CD4-positive, alpha-beta T cell (primary cell): ENCODE data around the gene PAPOLA. TPM values are rescaled to one million over a fixed set of nuclear protein-coding genes. Genes with fewer than 3 reads are reported as not detected.
A peak's percentile ranks its signal among the peaks of the same experiment; 100 is the strongest.

Experiments
- ATAC-seq: fragments of 200-7000 bp; cut with Tn5 transposase; one replicate; pipeline ENCODE4 v1.10.0; 2022; ENCODE audit warnings: mild to moderate bottlenecking; ENCODE audit not compliant: poor library complexity
- CTCF ChIA-PET: fragments of 350-600 bp; sonication (Branson Sonifier 250); formaldehyde crosslinking; loops from one replicate; lab custom pipeline; 2021; ENCODE audit warnings: antibody characterized with exemption, inconsistent platforms; lab: Charles Lee
- POLR2A ChIA-PET: fragments of 350-600 bp; sonication (Branson Sonifier 250); formaldehyde crosslinking; loops from one replicate; lab custom pipeline; 2021; ENCODE audit warnings: antibody characterized with exemption, inconsistent platforms; lab: Charles Lee
- DNase-seq, 14 experiments: peaks; one replicate each; pipeline ENCODE4 v3.0.0-alpha.2; 2013 to 2020; ENCODE audit warnings: mixed read lengths in 2 of 14
- H3K27ac ChIP-seq, 2 donors: one replicate each; pipeline versions ENCODE4 v1.5.1 to v1.7.0; 2013; ENCODE audit warnings: low read length in 2 of 2, low read depth in 1 of 2, mild to moderate bottlenecking in 1 of 2
- H3K27me3 ChIP-seq, 2 experiments: 1 replicate in 1 of 2; 2 replicates in 1 of 2; pipeline versions ENCODE4 v1.6.1 to v1.7.0; 2013; ENCODE audit warnings: low read length in 2 of 2, control low read depth in 1 of 2, mild to moderate bottlenecking in 1 of 2, moderate library complexity in 1 of 2; ENCODE audit not compliant: insufficient read depth in 2 of 2, control insufficient read depth in 1 of 2
- H3K36me3 ChIP-seq: one replicate; pipeline ENCODE4 v1.6.1; 2013; ENCODE audit warnings: low read length, control low read depth; ENCODE audit not compliant: insufficient read depth
- H3K4me1 ChIP-seq: one replicate; pipeline ENCODE4 v1.6.1; 2013; ENCODE audit warnings: low read length, control low read depth; ENCODE audit not compliant: insufficient read depth
- H3K4me3 ChIP-seq: one replicate; pipeline ENCODE4 v1.5.1; 2013; ENCODE audit warnings: mild to moderate bottlenecking, low read length, moderate library complexity
- H3K9me3 ChIP-seq, 2 experiments: 1 replicate in 1 of 2; 2 replicates in 1 of 2; pipeline versions ENCODE4 v1.6.1 to v1.7.0; 2013; ENCODE audit warnings: low read length in 2 of 2, mild to moderate bottlenecking in 2 of 2, control low read depth in 1 of 2, moderate library complexity in 1 of 2; ENCODE audit not compliant: control insufficient read depth in 1 of 2, insufficient read depth in 1 of 2
- H3K27ac Mint-ChIP-seq: one replicate; pipeline ENCODE4 v1.8.0; 2020; ENCODE audit warnings: mixed read lengths
- H3K27me3 Mint-ChIP-seq: one replicate; pipeline ENCODE4 v1.8.0; 2021; ENCODE audit warnings: mixed read lengths
- H3K36me3 Mint-ChIP-seq: one replicate; pipeline ENCODE4 v1.8.0; 2021; ENCODE audit warnings: low read depth, mixed read lengths
- H3K4me1 Mint-ChIP-seq: one replicate; pipeline ENCODE4 v1.8.0; 2021; ENCODE audit warnings: low read depth, mixed read lengths
- H3K4me3 Mint-ChIP-seq: one replicate; pipeline ENCODE4 v1.8.0; 2020; ENCODE audit warnings: mild to moderate bottlenecking, mixed read lengths
- H3K9me3 Mint-ChIP-seq: one replicate; pipeline ENCODE4 v1.8.0; 2020; ENCODE audit warnings: mixed read lengths
- CTCF ChIP-seq: fragments of 200-600 bp; IDR thresholded peaks from one replicate; pipeline ENCODE4 v1.8.0; 2022; ENCODE audit warnings: antibody characterized with exemption, mild to moderate bottlenecking
- intact Hi-C, 2 experiments: fragments of 100-400 bp; cut with DNase I in 1 of 2; cut with micrococcal nuclease in 1 of 2; formaldehyde crosslinking; loops; one replicate each; pipeline versions ENCODE4 v1.15.1 to v1.9.0; 2023 to 2025; cut with DNase I, micrococcal nuclease
- total RNA-seq, 174 experiments: library from RNA in 2 of 174; stranded (reverse) in 2 of 174; gene quantifications; one replicate each; pipeline ENCODE4 v1.2.3 and lab custom pipeline; 2021 to 2026

PAPOLA gene
- total RNA-seq, 2 experiments from 2014 or later: 140 to 148 TPM

- intact Hi-C loops: no loop called here
- ATAC-seq (no peak), DNase-seq (no peak)
- Histone ChIP-seq H3K36me3 (no peaks in the 10 kb centered on the region), H3K4me1 (peaks cover 24% of the 10 kb centered on the region), H3K4me3 (no peak overlapping the region), H3K27ac (no peak overlapping the region), H3K27me3 (no peaks in the 10 kb centered on the region), H3K9me3 (no peaks in the 10 kb centered on the region)
- POLR2A ChIA-PET: no interaction called here
- Mint-ChIP-seq H3K27me3 (no peaks in the 10 kb centered on the region), H3K27ac (peak overlapping the region; percentile 51), H3K36me3 (peaks cover 2% of the 10 kb centered on the region), H3K4me1 (peaks cover 90% of the 10 kb centered on the region), H3K9me3 (no peaks in the 10 kb centered on the region), H3K4me3 (peak overlapping the region; percentile 14)
- TF ChIP-seq CTCF: no peak
- CTCF ChIA-PET: no interaction called here
Observed at GRCh38 chr14:96514694-96515093, 12.5 kb downstream of the PAPOLA start.

- TF ChIP-seq CTCF: no peak
- no peak overlapping the region for H3K4me3 Mint-ChIP-seq
- no peaks in the 10 kb centered on the region for H3K9me3 ChIP-seq
- no peak overlapping the region for H3K4me3 ChIP-seq
- ATAC-seq: no peak
- no peaks in the 10 kb centered on the region for H3K27me3 Mint-ChIP-seq
- H3K27ac ChIP-seq: no peak overlapping the region
- POLR2A ChIA-PET: interaction anchor here (1.4 kb wide), 1 partner anchor 13 kb away, joined by 4 read pairs; no protein-coding TSS in a partner anchor
- peaks cover 84% of the 10 kb centered on the region for H3K4me1 Mint-ChIP-seq
- H3K36me3 ChIP-seq: peaks cover 7% of the 10 kb centered on the region
- peak overlapping the region; percentile 7 for H3K27ac Mint-ChIP-seq
- CTCF ChIA-PET: no interaction called here
- H3K9me3 Mint-ChIP-seq: no peaks in the 10 kb centered on the region
- peaks cover 23% of the 10 kb centered on the region for H3K4me1 ChIP-seq
- intact Hi-C loops: loop anchor here in 1 of 2 experiments (2.0 kb wide), 1 partner anchor 13 kb away; the partner anchor contains the start of gene PAPOLA
- peaks cover 11% of the 10 kb centered on the region for H3K36me3 Mint-ChIP-seq
- DNase-seq: no peak
- H3K27me3 ChIP-seq: no peaks in the 10 kb centered on the region
Observed at GRCh38 chr14:96515731-96516130, 13.5 kb downstream of the PAPOLA start.

GRCh38 chr14:96516351-96516750 lies 14.2 kb downstream of the PAPOLA start:
- ChIA-PET POLR2A (interaction anchor here (1.4 kb wide), 1 partner anchor 13 kb away, joined by 4 read pairs; no protein-coding TSS in a partner anchor), CTCF (interaction anchor here (0.9 kb wide), 1 partner anchor 43 kb away, joined by 3 read pairs; no protein-coding TSS in a partner anchor)
- H3K36me3 Mint-ChIP-seq: peaks cover 17% of the 10 kb centered on the region
- no peak for ATAC-seq
- peak overlapping the region; percentile 64 for H3K27ac Mint-ChIP-seq
- Histone ChIP-seq H3K27ac (no peak overlapping the region), H3K4me1 (peaks cover 19% of the 10 kb centered on the region), H3K9me3 (no peaks in the 10 kb centered on the region), H3K4me3 (no peak overlapping the region), H3K36me3 (peaks cover 13% of the 10 kb centered on the region), H3K27me3 (no peaks in the 10 kb centered on the region)
- H3K9me3 Mint-ChIP-seq: no peaks in the 10 kb centered on the region
- no peak for TF ChIP-seq CTCF
- intact Hi-C loops: loop anchor here in 1 of 2 experiments (2.0 kb wide), 1 partner anchor 14 kb away; the partner anchor contains the start of gene PAPOLA
- no peak for DNase-seq
- H3K4me1 Mint-ChIP-seq: peaks cover 78% of the 10 kb centered on the region
- H3K27me3 Mint-ChIP-seq: no peaks in the 10 kb centered on the region
- no peak overlapping the region for H3K4me3 Mint-ChIP-seq
